Natural killer cell (primary cell): Measurements from ENCODE around the gene MAST2. TPM values are rescaled to one million over a fixed set of nuclear protein-coding genes. Genes with fewer than 3 reads are reported as not detected.

Source experiments
- ATAC-seq, 3 donors: fragments of 150-1000 bp in 2 of 3; fragments of 200-7000 bp in 1 of 3; cut with Tn5 transposase; 1 replicate in 1 of 3; 2 replicates in 2 of 3; pipeline ENCODE4 v1.10.0; 2021; ENCODE audit warnings: mild to moderate bottlenecking in 2 of 3, moderate library complexity in 2 of 3
- DNase-seq, 2 donors: peaks; one replicate each; pipeline versions ENCODE4 v3.0.0 to v3.0.0-alpha.2; 2013 to 2021; ENCODE audit warnings: mixed read lengths in 1 of 2
- H3K27ac ChIP-seq: one replicate; pipeline ENCODE4 v1.5.1; 2013; ENCODE audit warnings: mild to moderate bottlenecking, low read length
- H3K27me3 ChIP-seq: one replicate; pipeline ENCODE4 v1.6.1; 2013; ENCODE audit warnings: low read length; ENCODE audit not compliant: control insufficient read depth, insufficient read depth
- H3K36me3 ChIP-seq: one replicate; pipeline ENCODE4 v1.6.1; 2013; ENCODE audit warnings: low read length; ENCODE audit not compliant: control insufficient read depth, insufficient read depth
- H3K4me1 ChIP-seq: one replicate; pipeline ENCODE4 v1.6.1; 2013; ENCODE audit warnings: low read length; ENCODE audit not compliant: control insufficient read depth, insufficient read depth
- H3K4me3 ChIP-seq: one replicate; pipeline ENCODE4 v1.5.1; 2013; ENCODE audit warnings: low read length
- H3K9me3 ChIP-seq: one replicate; pipeline ENCODE4 v1.6.1; 2013; ENCODE audit warnings: low read length; ENCODE audit not compliant: control insufficient read depth, insufficient read depth
- H3K27ac Mint-ChIP-seq, 2 donors: one replicate each; pipeline ENCODE4 v1.8.0; 2022; ENCODE audit warnings: mild to moderate bottlenecking in 2 of 2, mixed read lengths in 2 of 2, moderate library complexity in 1 of 2
- H3K27me3 Mint-ChIP-seq, 2 donors: one replicate each; pipeline ENCODE4 v1.8.0; 2022; ENCODE audit warnings: low read depth in 2 of 2, mixed read lengths in 2 of 2
- H3K36me3 Mint-ChIP-seq: one replicate; pipeline ENCODE4 v1.8.0; 2022; ENCODE audit warnings: mixed read lengths
- H3K4me1 Mint-ChIP-seq, 2 donors: one replicate each; pipeline ENCODE4 v1.8.0; 2022; ENCODE audit warnings: mixed read lengths in 2 of 2
- H3K4me3 Mint-ChIP-seq: one replicate; pipeline ENCODE4 v1.8.0; 2022; ENCODE audit warnings: mild to moderate bottlenecking, moderate library complexity, mixed read lengths
- H3K9me3 Mint-ChIP-seq, 2 donors: one replicate each; pipeline ENCODE4 v1.8.0; 2022; ENCODE audit warnings: mixed read lengths in 2 of 2
- CTCF ChIP-seq: fragments of 200-600 bp; IDR thresholded peaks from one replicate; pipeline ENCODE4 v1.8.0; 2022; ENCODE audit warnings: antibody characterized with exemption
- WGBS: methylation state at CpG from one replicate; pipeline ENCODE4 v1.1.7; 2013; ENCODE audit warnings: missing lambda C conversion rate; ENCODE audit not compliant: insufficient coverage; 5-methylcytosine and 5-hydroxymethylcytosine counted together
- intact Hi-C: fragments of 100-400 bp; cut with micrococcal nuclease; formaldehyde crosslinking; loops from one replicate; pipeline ENCODE4 v1.14.2; 2022
- total RNA-seq, 4 donors: library from RNA; stranded (reverse); fragments of 120-200 nt in 1 of 4; gene quantifications; one replicate each; pipeline versions ENCODE4 v1.2.3 to v1.2.4, GENCODE V29; 2013 to 2022

The MAST2 gene
- total RNA-seq, 3 donors from 2014 or later (not counting 1 experiment from before 2014, with no cell fraction given): 25.3 to 28.6 (median 27.9) TPM

GRCh38 chr1:45883658-45884057 is 80.2 kb downstream of the MAST2 start:
- H3K27ac Mint-ChIP-seq: no peak overlapping the region
- H3K9me3 ChIP-seq: no peaks in the 10 kb centered on the region
- no peaks in the 10 kb centered on the region for H3K36me3 ChIP-seq
- DNase-seq (no peak), ATAC-seq (no peak)
- no peaks in the 10 kb centered on the region for H3K4me1 ChIP-seq
- no peaks in the 10 kb centered on the region for H3K27me3 ChIP-seq
- no peaks in the 10 kb centered on the region for H3K9me3 Mint-ChIP-seq
- H3K36me3 Mint-ChIP-seq: no peaks in the 10 kb centered on the region
- H3K27ac ChIP-seq: no peak overlapping the region
- TF ChIP-seq CTCF: no peak
- H3K4me3 ChIP-seq: no peak overlapping the region
- no CpG with 5 or more reads among the region's 1 CpG for WGBS
- H3K4me1 Mint-ChIP-seq: no peaks in the 10 kb centered on the region
- no peak overlapping the region for H3K4me3 Mint-ChIP-seq
- intact Hi-C loops: no loop called here
- H3K27me3 Mint-ChIP-seq: no peaks in the 10 kb centered on the region

GRCh38 chr1:45884700-45885099 is 81.3 kb downstream of the MAST2 start:
- Mint-ChIP-seq H3K36me3 (no peaks in the 10 kb centered on the region), H3K27me3 (no peaks in the 10 kb centered on the region), H3K4me1 (no peaks in the 10 kb centered on the region), H3K9me3 (no peaks in the 10 kb centered on the region), H3K4me3 (no peak overlapping the region), H3K27ac (no peak overlapping the region)
- no peak for DNase-seq
- no CpG with 5 or more reads among the region's 1 CpG for WGBS
- no peaks in the 10 kb centered on the region for H3K27me3 ChIP-seq
- ATAC-seq: no peak
- intact Hi-C loops: no loop called here
- H3K36me3 ChIP-seq: no peaks in the 10 kb centered on the region
- no peaks in the 10 kb centered on the region for H3K4me1 ChIP-seq
- H3K27ac ChIP-seq: no peak overlapping the region
- no peaks in the 10 kb centered on the region for H3K9me3 ChIP-seq
- no peak overlapping the region for H3K4me3 ChIP-seq
- TF ChIP-seq CTCF: no peak

- WGBS: no CpG with 5 or more reads among the region's 2 CpGs
- no peak overlapping the region for H3K27ac Mint-ChIP-seq
- H3K9me3 Mint-ChIP-seq: no peaks in the 10 kb centered on the region
- no peak overlapping the region for H3K4me3 Mint-ChIP-seq
- no peak for TF ChIP-seq CTCF
- H3K4me3 ChIP-seq: no peak overlapping the region
- H3K4me1 ChIP-seq: no peaks in the 10 kb centered on the region
- no peak overlapping the region for H3K27ac ChIP-seq
- no peak for DNase-seq
- H3K4me1 Mint-ChIP-seq: peaks cover 9 to 10% of the 10 kb centered on the region in 2 donors
- H3K9me3 ChIP-seq: no peaks in the 10 kb centered on the region
- no peaks in the 10 kb centered on the region for H3K36me3 Mint-ChIP-seq
- no peaks in the 10 kb centered on the region for H3K27me3 ChIP-seq
- no peaks in the 10 kb centered on the region for H3K27me3 Mint-ChIP-seq
- no peak for ATAC-seq
- no peaks in the 10 kb centered on the region for H3K36me3 ChIP-seq
- intact Hi-C loops: no loop called here
Observed at GRCh38 chr1:45886229-45886628, 82.8 kb downstream of the MAST2 start.

- Histone ChIP-seq H3K9me3 (no peaks in the 10 kb centered on the region), H3K27ac (no peak overlapping the region), H3K36me3 (no peaks in the 10 kb centered on the region), H3K4me3 (no peak overlapping the region), H3K27me3 (no peaks in the 10 kb centered on the region), H3K4me1 (no peaks in the 10 kb centered on the region)
- DNase-seq (no peak), ATAC-seq (no peak)
- WGBS: 60% methylated on average over 1 of the region's 1 CpG
- intact Hi-C loops: no loop called here
- H3K36me3 Mint-ChIP-seq: no peaks in the 10 kb centered on the region
- TF ChIP-seq CTCF: no peak
- no peaks in the 10 kb centered on the region for H3K27me3 Mint-ChIP-seq
- no peaks in the 10 kb centered on the region for H3K9me3 Mint-ChIP-seq
- no peak overlapping the region for H3K27ac Mint-ChIP-seq
- no peak overlapping the region for H3K4me3 Mint-ChIP-seq
- H3K4me1 Mint-ChIP-seq: peaks cover 9 to 10% of the 10 kb centered on the region in 2 donors
Observed at GRCh38 chr1:45887156-45887842, 83.9 kb downstream of the MAST2 start.
